H1 (cell line): ENCODE results near the gene NASP. TPM values are rescaled to one million over a fixed set of nuclear protein-coding genes. Genes with fewer than 3 reads are reported as not detected.

ENCODE experiments used
- CTCF ChIA-PET: fragments of 300-600 bp; sonication (Branson Sonifier 250); formaldehyde crosslinking; loops from one replicate; lab custom pipeline; 2021; ENCODE audit not compliant: partially characterized antibody; lab: Charles Lee
- POLR2A ChIA-PET: fragments of 300-600 bp; sonication (Branson Sonifier 250); formaldehyde crosslinking; loops from one replicate; lab custom pipeline; 2021; ENCODE audit warnings: inconsistent platforms; ENCODE audit not compliant: partially characterized antibody; lab: Charles Lee
- DNase-seq, 2 experiments: peaks; one replicate each; pipeline versions ENCODE4 v3.0.0 to v3.0.0-alpha.2; 2010 to 2022; ENCODE audit warnings: low spot score in 2 of 2, low read depth in 1 of 2, mixed read lengths in 1 of 2
- FAIRE-seq: peaks from 2 replicates; lab custom pipeline; 2011; peaks lifted over from hg19 to GRCh38; lab: Jason Lieb, UNC
- H2AFZ ChIP-seq: 2 replicates; pipeline ENCODE4 v1.8.1; 2012; ENCODE audit warnings: low read length, inconsistent platforms
- H2AK5ac ChIP-seq: 2 replicates; pipeline ENCODE4 v1.6.1; 2013; ENCODE audit warnings: low read depth, low read length
- H2BK120ac ChIP-seq: replicated peaks from 2 replicates; pipeline ENCODE3; 2013; ENCODE audit warnings: low read depth, low read length, inconsistent platforms
- H2BK12ac ChIP-seq: 2 replicates; pipeline ENCODE4 v1.6.1; 2013; ENCODE audit warnings: low read depth, low read length
- H2BK15ac ChIP-seq: 2 replicates; pipeline ENCODE4 v1.6.1; 2013; ENCODE audit warnings: low read length
- H2BK20ac ChIP-seq: 2 replicates; pipeline ENCODE4 v1.6.1; 2013; ENCODE audit warnings: low read length
- H2BK5ac ChIP-seq: 2 replicates; pipeline ENCODE4 v1.6.1; 2013; ENCODE audit warnings: low read depth, low read length
- H3K14ac ChIP-seq: 2 replicates; pipeline ENCODE4 v1.6.1; 2013; ENCODE audit warnings: inconsistent platforms; ENCODE audit not compliant: insufficient read length
- H3K18ac ChIP-seq: 2 replicates; pipeline ENCODE4 v1.6.1; 2013; ENCODE audit warnings: low read length; ENCODE audit errors: extremely low read depth
- H3K23ac ChIP-seq: 2 replicates; pipeline ENCODE4 v1.6.1; 2013; ENCODE audit warnings: inconsistent platforms; ENCODE audit not compliant: insufficient read length
- H3K23me2 ChIP-seq: 2 replicates; pipeline ENCODE4 v1.6.1; 2013; ENCODE audit warnings: low read depth, low read length
- H3K27ac ChIP-seq: 2 replicates; pipeline ENCODE4 v1.6.1; 2011; ENCODE audit warnings: low read depth, low read length, inconsistent platforms
- H3K27me3 ChIP-seq, 4 experiments: replicated peaks in 1 of 4; 1 replicate in 1 of 4; 2 replicates in 3 of 4; pipeline versions ENCODE4 v1.6.1 to v1.8.1; 2011 to 2013; ENCODE audit warnings: low read length in 3 of 4, mild to moderate bottlenecking in 3 of 4, inconsistent platforms in 2 of 4, mixed read lengths in 2 of 4, moderate library complexity in 1 of 4; ENCODE audit not compliant: control insufficient read depth in 3 of 4, insufficient read depth in 3 of 4; ENCODE audit errors: extremely low read depth in 1 of 4
- H3K36me3 ChIP-seq, 4 experiments: 2 replicates each; pipeline versions ENCODE4 v1.6.1 to v1.8.1; 2011 to 2013; ENCODE audit warnings: mild to moderate bottlenecking in 4 of 4, low read length in 3 of 4, moderate library complexity in 2 of 4, control low read depth in 1 of 4, inconsistent platforms in 1 of 4; ENCODE audit not compliant: insufficient read depth in 4 of 4, control insufficient read depth in 2 of 4
- H3K4ac ChIP-seq: replicated peaks from 2 replicates; pipeline ENCODE3; 2013; ENCODE audit warnings: low read length, low read depth, mixed read lengths, inconsistent platforms; ENCODE audit not compliant: insufficient read length
- H3K4me1 ChIP-seq, 4 experiments: replicated peaks in 1 of 4; 1 replicate in 1 of 4; 2 replicates in 3 of 4; pipeline versions ENCODE4 v1.6.1 to v1.8.1; 2011 to 2013; ENCODE audit warnings: low read length in 3 of 4, inconsistent platforms in 2 of 4, mixed read lengths in 1 of 4; ENCODE audit not compliant: insufficient read depth in 4 of 4, control insufficient read depth in 3 of 4
- H3K4me2 ChIP-seq, 2 experiments: 2 replicates each; pipeline versions ENCODE4 v1.6.1 to v1.8.1; 2011 to 2013; ENCODE audit warnings: low read depth in 2 of 2, low read length in 2 of 2, control low read depth in 1 of 2, inconsistent platforms in 1 of 2, mild to moderate bottlenecking in 1 of 2; ENCODE audit not compliant: insufficient read depth in 1 of 2
- H3K4me3 ChIP-seq, 4 experiments: fragments of 200-600, 300-600 bp in 1 of 4; sonication (generic), shearing (Covaris generic), sonication (Bioruptor Twin) in 1 of 4; 2 replicates each; pipeline versions ENCODE4 v1.5.1 to v1.8.1; 2011 to 2016; ENCODE audit warnings: low read length in 4 of 4, low read depth in 3 of 4, control low read depth in 2 of 4, inconsistent platforms in 2 of 4, mild to moderate bottlenecking in 2 of 4, mixed read lengths in 1 of 4, moderate library complexity in 1 of 4; ENCODE audit not compliant: insufficient read depth in 2 of 4; ENCODE audit errors: extremely low read depth in 1 of 4
- H3K56ac ChIP-seq: replicated peaks from 2 replicates; pipeline ENCODE3; 2013; ENCODE audit warnings: low read depth, mild to moderate bottlenecking, mixed read lengths, low read length, inconsistent platforms; ENCODE audit not compliant: insufficient read length
- H3K79me1 ChIP-seq: 2 replicates; pipeline ENCODE4 v1.6.1; 2013; ENCODE audit warnings: low read depth, low read length, control low read depth
- H3K79me2 ChIP-seq, 2 experiments: 2 replicates each; pipeline versions ENCODE4 v1.6.1 to v1.8.1; 2012 to 2013; ENCODE audit warnings: low read length in 2 of 2, mild to moderate bottlenecking in 2 of 2, inconsistent platforms in 1 of 2; ENCODE audit not compliant: insufficient read depth in 2 of 2, control insufficient read depth in 1 of 2
- H3K9ac ChIP-seq, 4 experiments: replicated peaks in 1 of 4; 1 replicate in 1 of 4; 2 replicates in 3 of 4; pipeline versions ENCODE4 v1.6.1 to v1.8.1; 2011 to 2013; ENCODE audit warnings: low read depth in 3 of 4, low read length in 3 of 4, control low read depth in 2 of 4, mild to moderate bottlenecking in 2 of 4, moderate library complexity in 2 of 4, inconsistent platforms in 1 of 4; ENCODE audit errors: extremely low read depth in 1 of 4
- H3K9me3 ChIP-seq, 2 experiments: 2 replicates each; pipeline versions ENCODE4 v1.6.1 to v1.8.1; 2012 to 2013; ENCODE audit warnings: mild to moderate bottlenecking in 2 of 2, moderate library complexity in 2 of 2, control low read depth in 1 of 2, inconsistent platforms in 1 of 2, low read depth in 1 of 2, low read length in 1 of 2, mixed read lengths in 1 of 2; ENCODE audit not compliant: insufficient read depth in 2 of 2
- H4K20me1 ChIP-seq, 2 experiments: replicated peaks in 1 of 2; 2 replicates each; pipeline versions ENCODE3 to v1.8.1; 2011 to 2013; ENCODE audit warnings: inconsistent platforms in 2 of 2, low read length in 2 of 2, mild to moderate bottlenecking in 1 of 2; ENCODE audit not compliant: insufficient read depth in 2 of 2, control insufficient read depth in 1 of 2
- H4K5ac ChIP-seq: 2 replicates; pipeline ENCODE4 v1.6.1; 2013; ENCODE audit warnings: low read length, low read depth, mixed read lengths, inconsistent platforms; ENCODE audit not compliant: insufficient read length
- H4K8ac ChIP-seq: 2 replicates; pipeline ENCODE4 v1.8.0; 2013; ENCODE audit warnings: mild to moderate bottlenecking, moderate library complexity, low read length, inconsistent platforms; ENCODE audit not compliant: insufficient read depth; ENCODE audit errors: extremely low read depth
- H4K91ac ChIP-seq: replicated peaks from 2 replicates; pipeline ENCODE3; 2013; ENCODE audit warnings: low read length, mixed read lengths, inconsistent platforms; ENCODE audit not compliant: insufficient read length
- JUND ChIP-seq: IDR thresholded peaks from 2 replicates; pipeline ENCODE4 v1.6.1; 2011; ENCODE audit warnings: mild to moderate bottlenecking, improper control_type of control experiment, low read length
- SP1 ChIP-seq: IDR thresholded peaks from 2 replicates; pipeline ENCODE4 v1.6.1; 2011; ENCODE audit warnings: low read depth, low read length
- SUZ12 ChIP-seq: fragments of 200-600 bp; sonication (generic); IDR thresholded peaks from 2 replicates; pipeline ENCODE4 v1.6.1; 2012; ENCODE audit warnings: mild to moderate bottlenecking, inconsistent platforms, low read length, moderate library complexity, mixed read lengths
- WGBS, 2 experiments: shearing (Covaris generic) in 1 of 2; methylation state at CpG; one replicate each; pipeline versions ENCODE4 v1.1.6 to v1.1.7; 2013 to 2015; ENCODE audit warnings: low lambda C conversion rate in 2 of 2, mixed read lengths in 2 of 2, inconsistent platforms in 1 of 2, low coverage in 1 of 2, missing lambda C conversion rate in 1 of 2; ENCODE audit not compliant: insufficient replicate concordance in 2 of 2, insufficient coverage in 1 of 2, insufficient read length in 1 of 2; ENCODE audit errors: extremely low coverage in 1 of 2, missing lambda C conversion rate in 1 of 2; 5-methylcytosine and 5-hydroxymethylcytosine counted together
- polyA plus RNA-seq, 7 experiments: library from polyadenylated mRNA; depleted of rRNA in 3 of 7; stranded (reverse) in 5 of 7; unstranded in 2 of 7; fragments of >200 nt in 5 of 7; fragments of 200-250 nt in 2 of 7; gene quantifications; 1 replicate in 5 of 7; 2 replicates in 1 of 7; 4 replicates in 1 of 7; pipeline versions ENCODE4 v1.2.1 to v1.2.3, GENCODE V29; 2011 to 2013; ENCODE audit warnings: missing spikeins in 2 of 7, mixed read lengths in 2 of 7
- total RNA-seq: library from RNA; stranded (reverse); fragmentation: NEBNext Ultra II Directional; extraction: Animal tissue kit (Norgen Biotek cat#: 25700); gene quantifications from 2 replicates; pipeline ENCODE4 v1.2.1, GENCODE V29; 2021
- TF ChIP-seq, protein P1 (sequence below): IDR thresholded peaks from 2 replicates; pipeline ENCODE4 v1.6.1; 2011; ENCODE audit warnings: low read length, improper control_type of control experiment

The NASP gene
- total and polyA plus RNA-seq, 2 of the 8 experiments (the other 6 are each of a cell fraction or from before 2014, with no cell fraction given), result 263 to 647 TPM

DNA sequence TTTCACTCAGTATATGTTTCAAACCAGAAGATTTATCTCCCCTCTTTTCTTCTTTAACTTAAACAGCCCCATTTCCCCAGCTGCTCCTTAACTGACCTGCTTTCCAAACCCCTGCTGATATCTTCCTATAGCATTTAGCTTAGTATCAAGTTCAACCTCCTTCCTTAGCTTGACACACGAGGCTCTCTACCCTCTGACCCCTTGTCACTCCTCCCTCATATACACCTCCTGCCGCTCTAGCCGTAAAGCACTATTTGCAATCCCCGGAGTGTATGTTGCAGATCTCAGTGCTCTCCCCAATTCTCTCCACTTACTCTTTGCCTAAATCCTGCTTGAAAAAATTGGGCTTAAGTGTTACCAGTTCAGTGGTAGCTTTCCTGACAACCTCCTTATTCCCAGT lies 47.0 kb upstream of the NASP start:
- WGBS, 2 experiments, result 74% methylated on average over 4 of the region's 4 CpGs; no CpG with 5 or more reads in 1 of the 2 experiments
- TF ChIP-seq, protein P1, sequence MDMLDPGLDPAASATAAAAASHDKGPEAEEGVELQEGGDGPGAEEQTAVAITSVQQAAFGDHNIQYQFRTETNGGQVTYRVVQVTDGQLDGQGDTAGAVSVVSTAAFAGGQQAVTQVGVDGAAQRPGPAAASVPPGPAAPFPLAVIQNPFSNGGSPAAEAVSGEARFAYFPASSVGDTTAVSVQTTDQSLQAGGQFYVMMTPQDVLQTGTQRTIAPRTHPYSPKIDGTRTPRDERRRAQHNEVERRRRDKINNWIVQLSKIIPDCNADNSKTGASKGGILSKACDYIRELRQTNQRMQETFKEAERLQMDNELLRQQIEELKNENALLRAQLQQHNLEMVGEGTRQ, result no peak
- no peak for TF ChIP-seq SUZ12
- no peak for TF ChIP-seq SP1
- no peak for TF ChIP-seq JUND

More for the DNA sequence above, 47.0 kb upstream of the NASP start:
- ChIA-PET POLR2A (interaction anchor here (1.0 to 35.7 kb wide), 8 partner anchors 8 to 49 kb away, joined by 3 to 741 read pairs (median 5); partner anchors contain the start of genes AKR1A1, NASP and PRDX1), CTCF (interaction anchor here (0.7 to 2.0 kb wide), 5 partner anchors 24 to 176 kb away, joined by 3 to 9 read pairs (median 4); no protein-coding TSS in a partner anchor)
- Histone ChIP-seq H3K27me3 (no peaks in the 10 kb centered on the region), H2BK20ac (no peak overlapping the region), H2BK15ac (no peak overlapping the region), H4K20me1 (no peaks in the 10 kb centered on the region), H3K23me2 (no peaks in the 10 kb centered on the region), H3K4me2 (no peak overlapping the region), H3K14ac (no peak overlapping the region), H3K79me2 (no peaks in the 10 kb centered on the region), H2AK5ac (no peak overlapping the region), H2BK5ac (no peak overlapping the region), H2BK12ac (no peak overlapping the region), H4K91ac (no peak overlapping the region), H3K56ac (no peak overlapping the region), H3K36me3 (no peaks in the 10 kb centered on the region), H3K4me3 (no peak overlapping the region), H4K5ac (no peak overlapping the region), H4K8ac (no peak overlapping the region), H3K27ac (no peak overlapping the region), H2AFZ (0 out of 2 replicates have a peak overlapping the region, but pooled peaks have one; percentile 10), H3K18ac (no peak overlapping the region), H2BK120ac (no peak overlapping the region), H3K79me1 (no peaks in the 10 kb centered on the region), H3K4ac (no peak overlapping the region), H3K4me1 (no peaks in the 10 kb centered on the region), H3K9me3 (no peaks in the 10 kb centered on the region), H3K23ac (no peak overlapping the region), H3K9ac (no peak overlapping the region; a peak in 1 of 7 replicates)
- no peak for DNase-seq
- FAIRE-seq, result no peak
